GM23338 (cell line): ENCODE results near the gene FHAD1. TPM values are rescaled to one million over a fixed set of nuclear protein-coding genes. Genes with fewer than 3 reads are reported as not detected.

Source experiments
- ATAC-seq: fragments of 200-7000 bp; cut with Tn5 transposase; 3 replicates; pipeline ENCODE4 v1.9.1; 2020
- DNase-seq: peaks from one replicate; pipeline ENCODE4 v3.0.0-alpha.2; 2015; ENCODE audit warnings: low spot score
- H2AFZ ChIP-seq: fragments of 200-600 bp; sonication (generic); 2 replicates; pipeline ENCODE4 v1.8.0; 2016; ENCODE audit warnings: antibody characterized with exemption, mild to moderate bottlenecking, moderate library complexity
- H3F3A ChIP-seq: fragments of 200-600 bp; sonication (generic); replicated peaks from 2 replicates; pipeline ENCODE4 v1.8.0; 2017; ENCODE audit warnings: antibody characterized with exemption, mixed run types, low read depth
- H3K27ac ChIP-seq: fragments of 200-600 bp; sonication (generic); 2 replicates; pipeline ENCODE4 v1.6.1; 2016; ENCODE audit warnings: low read depth
- H3K27me3 ChIP-seq: fragments of 200-600 bp; sonication (generic); 2 replicates; pipeline ENCODE4 v1.8.0; 2016; ENCODE audit warnings: mild to moderate bottlenecking, mixed run types, moderate library complexity; ENCODE audit not compliant: insufficient read depth
- H3K36me3 ChIP-seq: fragments of 200-600 bp; sonication (generic); 2 replicates; pipeline ENCODE4 v1.8.0; 2016; ENCODE audit warnings: mild to moderate bottlenecking; ENCODE audit not compliant: insufficient read depth
- H3K4me1 ChIP-seq: fragments of 200-600 bp; sonication (generic); 2 replicates; pipeline ENCODE4 v1.8.0; 2016; ENCODE audit warnings: mild to moderate bottlenecking, moderate library complexity; ENCODE audit not compliant: insufficient read depth
- H3K4me2 ChIP-seq: fragments of 200-600 bp; sonication (generic); 2 replicates; pipeline ENCODE4 v1.7.1; 2017; ENCODE audit warnings: mixed run types
- H3K4me3 ChIP-seq: fragments of 200-600 bp; sonication (generic); 2 replicates; pipeline ENCODE4 v1.6.1; 2016; ENCODE audit warnings: mixed run types
- H3K79me2 ChIP-seq: fragments of 200-600 bp; sonication (generic); replicated peaks from 2 replicates; pipeline ENCODE4 v1.8.0; 2017; ENCODE audit warnings: mild to moderate bottlenecking; ENCODE audit not compliant: insufficient read depth
- H3K9me2 ChIP-seq: fragments of 200-600 bp; sonication (generic); 2 replicates; pipeline ENCODE4 v1.8.0; 2017; ENCODE audit not compliant: insufficient read depth
- H4K20me1 ChIP-seq: fragments of 200-600 bp; sonication (generic); replicated peaks from 2 replicates; pipeline ENCODE4 v1.8.0; 2017; ENCODE audit warnings: mild to moderate bottlenecking; ENCODE audit not compliant: insufficient read depth
- H3K27ac Mint-ChIP-seq: 2 replicates; pipeline ENCODE4 v1.8.0; 2020; ENCODE audit warnings: inconsistent platforms, mild to moderate bottlenecking, moderate library complexity, mixed read lengths
- H3K27me3 Mint-ChIP-seq: 3 replicates; pipeline ENCODE4 v1.8.0; 2022; ENCODE audit warnings: low read depth, mild to moderate bottlenecking, moderate library complexity, mixed read lengths, inconsistent platforms; ENCODE audit not compliant: insufficient read depth, poor library complexity
- H3K36me3 Mint-ChIP-seq: 3 replicates; pipeline ENCODE4 v1.8.0; 2021; ENCODE audit warnings: low read depth, mild to moderate bottlenecking, inconsistent platforms, moderate library complexity, mixed read lengths
- H3K4me1 Mint-ChIP-seq: 3 replicates; pipeline ENCODE4 v1.8.0; 2020; ENCODE audit warnings: mild to moderate bottlenecking, inconsistent platforms, mixed read lengths
- H3K4me3 Mint-ChIP-seq: 3 replicates; pipeline ENCODE4 v1.8.0; 2021; ENCODE audit warnings: moderate library complexity, mild to moderate bottlenecking, inconsistent platforms, mixed read lengths
- H3K9me3 Mint-ChIP-seq: 3 replicates; pipeline ENCODE4 v1.8.0; 2020; ENCODE audit warnings: moderate library complexity, mild to moderate bottlenecking, inconsistent platforms, mixed read lengths
- CREB1 ChIP-seq: fragments of 250-450 bp; sonication (Bioruptor Pico); IDR thresholded peaks from 2 replicates; pipeline ENCODE4 v1.5.0; 2020; ENCODE audit warnings: low read depth, mild to moderate bottlenecking, moderate library complexity
- CTCF ChIP-seq, 2 experiments: fragments of 200-600 bp in 1 of 2; sonication (generic) in 1 of 2; conservative IDR thresholded peaks; 2 replicates each; pipeline versions ENCODE4 v1.5.1 to v1.6.1; 2016 to 2017; ENCODE audit warnings: antibody characterized with exemption in 2 of 2, low read depth in 2 of 2, mild to moderate bottlenecking in 2 of 2, moderate library complexity in 1 of 2
- EZH2 ChIP-seq: fragments of 200-600 bp; sonication (generic); IDR thresholded peaks from one replicate; pipeline ENCODE4 v1.8.0; 2017; ENCODE audit warnings: antibody characterized with exemption, mild to moderate bottlenecking, low read depth; ENCODE audit not compliant: unreplicated experiment
- EZH2phosphoT487 ChIP-seq: fragments of 200-600 bp; sonication (generic); IDR thresholded peaks from one replicate; pipeline ENCODE4 v1.8.1; 2018; ENCODE audit warnings: antibody characterized with exemption; ENCODE audit not compliant: unreplicated experiment
- JUNB ChIP-seq: IDR thresholded peaks from one replicate; pipeline ENCODE4 v1.6.1; 2016; ENCODE audit warnings: antibody characterized with exemption; ENCODE audit not compliant: unreplicated experiment
- NANOG ChIP-seq: IDR thresholded peaks from 2 replicates; pipeline ENCODE4 v1.6.1; 2016; ENCODE audit warnings: antibody characterized with exemption, borderline replicate concordance
- POLR2AphosphoS5 ChIP-seq: IDR thresholded peaks from 2 replicates; pipeline ENCODE4 v1.6.1; 2016; ENCODE audit warnings: antibody characterized with exemption, low read depth
- REST ChIP-seq: IDR thresholded peaks from one replicate; pipeline ENCODE4 v1.6.1; 2018; ENCODE audit warnings: antibody characterized with exemption; ENCODE audit not compliant: unreplicated experiment
- STAT1 ChIP-seq: IDR thresholded peaks from one replicate; pipeline ENCODE4 v1.6.1; 2016; ENCODE audit warnings: antibody characterized with exemption; ENCODE audit not compliant: unreplicated experiment
- ZNF114 ChIP-seq: fragments of 250-450 bp; sonication (Bioruptor Pico); IDR thresholded peaks from 2 replicates; pipeline ENCODE4 v1.5.0; 2020; ENCODE audit warnings: mild to moderate bottlenecking, moderate library complexity
- ZNF331 ChIP-seq: fragments of 250-450 bp; sonication (Bioruptor Pico); IDR thresholded peaks from 2 replicates; pipeline ENCODE4 v1.5.0; 2020; ENCODE audit warnings: low read depth, mild to moderate bottlenecking, moderate library complexity
- ZNF462 ChIP-seq: fragments of 250-450 bp; sonication (Bioruptor Pico); IDR thresholded peaks from 2 replicates; pipeline ENCODE4 v1.5.0; 2020; ENCODE audit warnings: mild to moderate bottlenecking, moderate library complexity
- polyA plus RNA-seq: library from polyadenylated mRNA; unstranded; fragments of >200 nt; fragmentation: Nextera tagmentation; extraction: Ambion mirVana; gene quantifications from 2 replicates; pipeline ENCODE4 v1.2.1, GENCODE V29; 2016
- total RNA-seq: library from RNA; depleted of rRNA; stranded (reverse); fragments of >200 nt; shearing (Covaris generic); gene quantifications from 2 replicates; pipeline ENCODE4 v1.2.3, GENCODE V29; 2014
- TF ChIP-seq, protein P1 (sequence below): IDR thresholded peaks from 2 replicates; pipeline ENCODE4 v1.6.1; 2016; ENCODE audit warnings: antibody characterized with exemption

FHAD1 gene
- total and polyA plus RNA-seq, 2 experiments from 2014 or later, result 1.8 to 3.3 TPM

DNA sequence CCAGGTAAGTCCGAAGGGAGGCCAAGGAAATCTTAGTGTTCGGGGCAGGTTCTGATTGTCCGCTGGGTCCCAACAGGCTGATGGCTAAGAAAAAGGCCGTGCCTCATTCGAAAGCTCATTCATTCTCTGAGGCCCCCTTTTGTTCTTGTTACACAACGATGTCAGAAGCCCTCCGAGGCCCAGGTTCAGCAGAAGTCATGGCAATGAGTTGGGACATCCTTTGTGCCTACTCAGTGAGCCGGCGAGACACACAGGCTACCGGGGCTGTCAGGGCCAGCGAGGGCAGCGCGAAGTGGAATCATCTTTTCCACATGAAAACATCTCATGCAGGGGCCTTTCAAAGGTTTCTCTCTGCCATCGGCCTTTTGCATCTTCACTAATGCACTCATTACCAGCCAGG, 113.7 kb downstream of the FHAD1 start:
- no peaks in the 10 kb centered on the region for H3K9me2 ChIP-seq
- H3K4me3 ChIP-seq, result no peak overlapping the region
- H3K79me2 ChIP-seq, result no peaks in the 10 kb centered on the region
- Mint-ChIP-seq H3K27ac (no peak overlapping the region; the same call in 1 of the 2 replicates), H3K36me3 (no peaks in the 10 kb centered on the region), H3K4me3 (no peak overlapping the region), H3K4me1 (peaks cover 5% of the 10 kb centered on the region; the same call in 2 of the 3 replicates), H3K27me3 (peaks cover 2% of the 10 kb centered on the region), H3K9me3 (no peaks in the 10 kb centered on the region)
- H3K36me3 ChIP-seq, result no peaks in the 10 kb centered on the region
- no peak overlapping the region for H3K27ac ChIP-seq
- H3K4me1 ChIP-seq, result peaks cover 7% of the 10 kb centered on the region; the same call in 1 of the 2 replicates
- H2AFZ ChIP-seq, result 0 out of 2 replicates have a peak overlapping the region, but pooled peaks have one; percentile 38
- no peak for TF ChIP-seq ZNF462 (CRISPR knock-in tag)
- no peak for TF ChIP-seq REST
- TF ChIP-seq EZH2, result no peak
- no peak for TF ChIP-seq EZH2phosphoT487
- no peak for TF ChIP-seq CTCF (conservative IDR thresholded peaks at IDR 0.05; ENCODE audit: low read depth in 2 of 2)
- TF ChIP-seq ZNF331 (CRISPR knock-in tag), result no peak
- no peak for TF ChIP-seq JUNB
- no peak for TF ChIP-seq STAT1
- no peak for TF ChIP-seq POLR2AphosphoS5
- TF ChIP-seq, protein P1, sequence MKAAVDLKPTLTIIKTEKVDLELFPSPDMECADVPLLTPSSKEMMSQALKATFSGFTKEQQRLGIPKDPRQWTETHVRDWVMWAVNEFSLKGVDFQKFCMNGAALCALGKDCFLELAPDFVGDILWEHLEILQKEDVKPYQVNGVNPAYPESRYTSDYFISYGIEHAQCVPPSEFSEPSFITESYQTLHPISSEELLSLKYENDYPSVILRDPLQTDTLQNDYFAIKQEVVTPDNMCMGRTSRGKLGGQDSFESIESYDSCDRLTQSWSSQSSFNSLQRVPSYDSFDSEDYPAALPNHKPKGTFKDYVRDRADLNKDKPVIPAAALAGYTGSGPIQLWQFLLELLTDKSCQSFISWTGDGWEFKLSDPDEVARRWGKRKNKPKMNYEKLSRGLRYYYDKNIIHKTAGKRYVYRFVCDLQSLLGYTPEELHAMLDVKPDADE, result no peak
- TF ChIP-seq NANOG, result no peak
- TF ChIP-seq CREB1 (CRISPR knock-in tag), result no peak
- no peak for TF ChIP-seq ZNF114 (CRISPR knock-in tag)
- ATAC-seq (no peak), DNase-seq (no peak)
- no peaks in the 10 kb centered on the region for H3F3A ChIP-seq
- no peaks in the 10 kb centered on the region for H3K27me3 ChIP-seq
- no peak overlapping the region for H3K4me2 ChIP-seq
- no peaks in the 10 kb centered on the region for H4K20me1 ChIP-seq
